ENCODE measurements around the gene MAJIN.
A peak's percentile ranks its signal among the peaks of the same experiment; 100 is the strongest.

Gene MAJIN

GRCh38 chr11:65003282-65003681 lies 31.4 kb upstream of the MAJIN start:
- TF ChIP-seq, protein P1, sequence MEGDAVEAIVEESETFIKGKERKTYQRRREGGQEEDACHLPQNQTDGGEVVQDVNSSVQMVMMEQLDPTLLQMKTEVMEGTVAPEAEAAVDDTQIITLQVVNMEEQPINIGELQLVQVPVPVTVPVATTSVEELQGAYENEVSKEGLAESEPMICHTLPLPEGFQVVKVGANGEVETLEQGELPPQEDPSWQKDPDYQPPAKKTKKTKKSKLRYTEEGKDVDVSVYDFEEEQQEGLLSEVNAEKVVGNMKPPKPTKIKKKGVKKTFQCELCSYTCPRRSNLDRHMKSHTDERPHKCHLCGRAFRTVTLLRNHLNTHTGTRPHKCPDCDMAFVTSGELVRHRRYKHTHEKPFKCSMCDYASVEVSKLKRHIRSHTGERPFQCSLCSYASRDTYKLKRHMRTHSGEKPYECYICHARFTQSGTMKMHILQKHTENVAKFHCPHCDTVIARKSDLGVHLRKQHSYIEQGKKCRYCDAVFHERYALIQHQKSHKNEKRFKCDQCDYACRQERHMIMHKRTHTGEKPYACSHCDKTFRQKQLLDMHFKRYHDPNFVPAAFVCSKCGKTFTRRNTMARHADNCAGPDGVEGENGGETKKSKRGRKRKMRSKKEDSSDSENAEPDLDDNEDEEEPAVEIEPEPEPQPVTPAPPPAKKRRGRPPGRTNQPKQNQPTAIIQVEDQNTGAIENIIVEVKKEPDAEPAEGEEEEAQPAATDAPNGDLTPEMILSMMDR (IDR thresholded peaks at IDR 0.05; ENCODE audit: low read depth, low read length, missing control alignments): no peak
- in situ Hi-C loops (cut with HindIII; ENCODE audit: low sequenced_read_pairs): no loop called here
- H3K4me3 ChIP-seq (ENCODE audit: low read depth, low read length): no peak overlapping the region
- no peak for DNase-seq (ENCODE audit: low read depth)

DNA sequence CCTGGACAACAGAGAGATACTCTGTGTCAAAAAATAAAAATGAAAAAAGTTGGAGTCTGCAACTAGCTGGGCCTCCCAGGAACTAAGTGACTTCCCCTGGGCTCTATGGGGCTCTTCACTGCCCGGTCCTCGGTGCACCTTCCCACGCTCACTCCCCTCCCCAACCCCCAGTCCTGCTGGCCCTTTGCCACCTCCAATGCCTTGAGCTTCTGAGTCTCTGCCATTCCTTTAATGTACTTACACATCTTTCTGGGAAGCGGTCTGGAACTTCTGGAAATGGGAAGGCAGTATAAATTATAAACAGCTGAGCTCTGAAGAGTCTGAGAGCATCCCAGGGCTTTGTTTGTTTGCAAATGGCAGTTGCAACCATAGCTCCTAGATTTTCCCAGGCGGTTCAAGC lies 30.8 kb upstream of the MAJIN start:
- no peak for DNase-seq (ENCODE audit: low read depth)
- TF ChIP-seq, protein P1 (IDR thresholded peaks at IDR 0.05; ENCODE audit: low read depth, low read length, missing control alignments): no peak
- no peak overlapping the region for H3K4me3 ChIP-seq (ENCODE audit: low read depth, low read length)
- in situ Hi-C loops (cut with HindIII; ENCODE audit: low sequenced_read_pairs): no loop called here

DNA sequence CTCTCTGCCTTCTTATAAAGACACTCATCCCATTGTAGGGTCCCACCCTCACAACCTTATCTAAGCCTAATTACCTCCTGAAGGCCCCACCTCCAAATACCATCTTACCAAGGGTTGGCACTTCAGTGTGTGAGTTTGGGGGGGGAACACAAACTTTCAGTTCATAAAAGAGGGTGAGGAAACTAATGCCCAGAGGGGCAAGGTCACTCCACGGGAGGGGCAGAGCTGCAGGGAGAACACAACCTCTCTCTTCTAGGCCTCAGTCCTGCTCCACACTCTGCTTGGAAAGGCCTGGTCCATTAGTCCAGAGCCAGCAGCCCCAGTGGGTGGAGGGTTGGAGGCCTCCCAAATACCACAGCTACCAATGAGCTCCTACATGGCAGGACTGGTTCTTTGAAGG lies 27.6 kb upstream of the MAJIN start:
- TF ChIP-seq, protein P1 (IDR thresholded peaks at IDR 0.05; ENCODE audit: low read depth, low read length, missing control alignments): no peak
- in situ Hi-C loops (cut with HindIII; ENCODE audit: low sequenced_read_pairs): no loop called here
- no peak for DNase-seq (ENCODE audit: low read depth)
- no peak overlapping the region for H3K4me3 ChIP-seq (ENCODE audit: low read depth, low read length)

GRCh38 chr11:64998690-64999431 lies 27.0 kb upstream of the MAJIN start:
- no peak for DNase-seq (ENCODE audit: low read depth)
- in situ Hi-C loops (cut with HindIII; ENCODE audit: low sequenced_read_pairs): no loop called here
- no peak overlapping the region for H3K4me3 ChIP-seq (ENCODE audit: low read depth, low read length)
- TF ChIP-seq, protein P1 (IDR thresholded peaks at IDR 0.05; ENCODE audit: low read depth, low read length, missing control alignments): no peak

- in situ Hi-C loops (cut with HindIII; ENCODE audit: low sequenced_read_pairs): no loop called here
- no peak overlapping the region for H3K4me3 ChIP-seq (ENCODE audit: low read depth, low read length)
- TF ChIP-seq, protein P1 (IDR thresholded peaks at IDR 0.05; ENCODE audit: low read depth, low read length, missing control alignments): no peak
- DNase-seq (ENCODE audit: low read depth): no peak
Measured at GRCh38 chr11:64998141-64998540, 26.2 kb upstream of the MAJIN start.

- H3K4me3 ChIP-seq (ENCODE audit: low read depth, low read length): no peak within 1 kb of the TSS
- in situ Hi-C loops (cut with HindIII; ENCODE audit: low sequenced_read_pairs): no loop called here
- DNase-seq (ENCODE audit: low read depth): no peak
- TF ChIP-seq, protein P1 (IDR thresholded peaks at IDR 0.05; ENCODE audit: low read depth, low read length, missing control alignments): peak; percentile 19
Measured at GRCh38 chr11:64996710-64997380, 24.9 kb upstream of the MAJIN start, which contains the start of gene BATF2. Gene BATF2, minus strand, starts transcription at chr11:64996971. Its CDS starts 57 bp downstream, at chr11:64996914.

All from astrocyte of the cerebellum (primary cell).